GM19324 (cell line): ENCODE results near the gene NSUN4.
"Not testable (repeated sequence)": the region's sequence is repeated elsewhere in the genome, so short reads cannot be mapped to it uniquely, and the experiment has no call there.

Experiments
- ATAC-seq: cut with Tn5 transposase; IDR thresholded peaks from one replicate; pipeline ENCODE4 v1.9.1; 2021; ENCODE audit warnings: mild to moderate bottlenecking, moderate library complexity; ENCODE audit not compliant: unreplicated experiment, low FRiP score

NSUN4 gene

GRCh38 chr1:46325285-46326076 lies 15.1 kb upstream of the NSUN4 start:
- ATAC-seq: not testable (repeated sequence)

- ATAC-seq: not testable (repeated sequence)
Observed at GRCh38 chr1:46328182-46328581, 12.4 kb upstream of the NSUN4 start.

DNA sequence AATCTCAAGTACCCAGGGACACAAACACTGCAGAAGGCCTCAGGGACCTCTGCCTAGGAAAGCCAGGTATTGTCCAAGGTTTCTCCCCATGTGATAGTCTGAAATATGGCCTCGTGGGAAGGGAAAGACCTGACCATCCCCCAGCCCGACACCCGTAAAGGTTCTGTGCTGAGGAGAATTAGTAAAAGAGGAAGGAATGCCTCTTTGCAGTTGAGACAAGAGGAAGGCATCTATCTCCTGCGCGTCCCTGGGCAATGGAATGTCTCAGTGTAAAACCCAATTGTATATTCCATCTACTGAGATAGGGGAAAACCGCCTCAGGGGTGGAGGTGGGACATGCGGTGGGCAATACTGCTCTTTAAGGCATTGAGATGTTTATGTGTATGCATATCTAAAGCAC lies 10.8 kb upstream of the NSUN4 start:
- not testable (repeated sequence) for ATAC-seq

- not testable (repeated sequence) for ATAC-seq
Observed at GRCh38 chr1:46330381-46330780, 10.2 kb upstream of the NSUN4 start.

- peak; percentile 40 for ATAC-seq
Observed at GRCh38 chr1:46331786-46332540, 8.6 kb upstream of the NSUN4 start.

- no peak for ATAC-seq
Observed at GRCh38 chr1:46333300-46334029, 7.1 kb upstream of the NSUN4 start.

GRCh38 chr1:46334030-46334384 lies 6.6 kb upstream of the NSUN4 start:
- no peak for ATAC-seq

- ATAC-seq: no peak
Observed at GRCh38 chr1:46335081-46335480, 5.5 kb upstream of the NSUN4 start.

DNA sequence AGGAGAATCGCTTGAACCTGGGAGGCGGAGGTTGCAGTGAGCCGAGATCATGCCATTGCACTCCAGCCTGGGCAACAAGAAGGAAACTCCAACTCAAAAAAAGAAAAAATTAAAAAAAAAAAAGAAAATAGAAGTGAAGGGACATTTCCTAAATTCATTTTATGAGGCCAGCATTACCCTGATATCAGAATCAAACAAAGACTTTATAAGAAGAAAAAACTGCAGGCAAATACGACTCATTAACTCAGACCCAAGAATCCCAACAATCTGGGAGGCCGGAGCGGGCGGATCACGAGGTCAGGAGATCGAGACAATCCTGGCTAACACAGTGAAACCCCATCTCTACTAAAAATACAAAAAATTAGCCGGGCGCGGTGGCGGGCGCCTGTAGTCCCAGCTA lies 3.2 kb upstream of the NSUN4 start:
- not testable (repeated sequence) for ATAC-seq

DNA sequence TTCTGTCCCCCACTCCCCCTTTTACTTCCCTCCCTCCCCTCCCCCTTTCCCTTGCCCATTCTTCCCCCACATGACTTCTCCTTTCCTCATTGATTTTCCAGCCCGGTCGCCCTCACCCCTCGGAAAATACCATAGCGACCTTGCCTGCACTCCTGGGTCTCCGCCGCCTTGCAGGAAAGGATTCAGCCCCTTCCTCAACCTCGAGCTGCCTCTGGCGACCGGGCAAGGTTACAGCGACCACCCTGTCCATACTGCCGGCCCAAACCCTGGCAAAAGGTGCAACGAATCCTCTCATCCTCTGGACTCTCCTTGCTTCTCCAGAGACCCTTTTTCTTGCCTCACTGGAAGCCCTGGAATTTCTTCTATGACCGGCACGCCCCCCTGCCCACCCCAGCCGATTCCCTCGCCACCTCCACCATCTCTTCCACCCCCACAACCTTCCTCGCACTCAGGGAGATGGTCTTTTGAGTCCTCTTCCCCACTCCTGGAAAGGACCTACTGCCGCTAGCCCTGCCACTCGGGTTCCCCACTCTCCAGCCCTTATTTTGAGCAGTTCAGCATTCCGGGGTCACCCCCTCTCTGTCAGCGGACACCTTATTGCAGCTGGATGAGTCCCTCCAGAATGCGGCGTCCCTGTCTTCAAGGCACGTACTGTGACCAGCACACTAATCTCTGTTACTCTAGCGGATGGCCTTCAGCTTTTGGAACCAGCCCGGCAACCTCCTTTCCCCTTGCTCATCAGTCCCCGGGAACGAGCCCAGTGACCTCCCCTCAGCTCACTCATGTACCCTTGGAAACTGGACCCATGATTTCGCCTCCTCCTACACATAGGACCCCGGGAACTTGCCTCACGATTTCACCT lies 846 bp downstream of the NSUN4 start:
- no peak for ATAC-seq

GRCh38 chr1:46342084-46342656 lies 1.6 kb downstream of the NSUN4 start:
- ATAC-seq: no peak

GRCh38 chr1:46342677-46343350 lies 2.2 kb downstream of the NSUN4 start:
- no peak for ATAC-seq

- ATAC-seq: no peak
Observed at GRCh38 chr1:46343351-46343695, 2.7 kb downstream of the NSUN4 start.

DNA sequence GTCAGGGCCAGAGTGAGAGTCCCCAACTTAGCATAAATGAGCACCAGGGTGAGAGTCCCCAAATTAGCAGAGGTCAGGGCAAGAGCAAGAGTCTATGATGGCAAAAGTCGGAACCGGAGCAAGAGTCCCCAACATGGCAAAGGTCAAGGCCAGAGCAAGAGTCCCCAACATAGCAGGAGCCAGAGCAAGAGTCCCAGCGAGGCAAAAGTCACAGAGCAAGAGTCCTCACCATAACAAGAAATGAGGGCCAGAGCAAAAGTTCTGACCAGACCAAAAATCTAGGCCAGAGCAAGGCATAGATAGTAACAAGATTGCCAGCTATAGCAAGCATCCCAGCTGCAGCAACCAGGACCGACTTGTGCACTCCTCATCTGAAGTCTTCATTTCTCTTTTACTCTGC lies 3.1 kb downstream of the NSUN4 start:
- ATAC-seq: no peak

GRCh38 chr1:46344481-46344880 lies 3.9 kb downstream of the NSUN4 start:
- ATAC-seq: no peak

GRCh38 chr1:46345281-46345680 lies 4.7 kb downstream of the NSUN4 start:
- ATAC-seq: no peak

DNA sequence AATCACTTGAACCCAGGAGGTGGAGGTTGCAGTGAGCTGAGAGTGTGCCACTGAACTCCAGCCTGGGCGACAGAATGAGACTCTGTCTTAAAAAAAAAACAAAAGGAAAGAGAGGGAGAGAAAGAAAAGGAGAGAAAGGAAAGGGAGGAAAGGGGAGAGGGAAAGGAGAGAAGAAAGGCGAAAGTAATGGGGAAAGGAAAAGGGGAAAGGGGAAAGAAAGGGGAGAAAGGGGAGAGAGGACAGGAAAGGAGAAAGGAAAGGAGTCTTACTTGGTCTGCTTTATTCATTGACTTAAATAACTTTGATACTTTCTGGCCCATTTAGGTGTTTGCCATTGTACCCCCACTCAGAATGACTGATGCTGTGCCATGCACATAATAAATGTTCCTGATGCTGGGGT lies 11.8 kb downstream of the NSUN4 start:
- no peak for ATAC-seq

- ATAC-seq: not testable (repeated sequence)
Observed at GRCh38 chr1:46355920-46356319, 15.3 kb downstream of the NSUN4 start.

DNA sequence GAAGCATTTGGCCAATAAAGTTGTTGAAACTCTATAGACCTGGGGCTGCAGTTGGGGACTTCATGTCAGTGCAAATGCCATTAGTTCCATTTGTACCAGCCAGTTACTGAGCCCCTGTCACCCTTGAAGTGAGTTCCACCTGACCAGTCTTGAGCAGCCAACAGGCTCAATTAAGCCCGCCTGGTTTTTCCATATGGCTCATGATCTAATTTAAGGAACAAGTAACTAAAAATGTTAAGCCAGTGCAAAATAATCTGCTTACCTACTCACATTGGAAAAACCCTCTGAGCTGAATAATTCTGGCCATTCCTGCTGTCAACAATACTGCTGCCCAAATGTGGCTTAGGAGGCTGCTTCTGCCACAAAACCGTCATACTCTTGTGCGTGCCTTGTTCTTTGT lies 21.6 kb downstream of the NSUN4 start:
- no peak for ATAC-seq

- ATAC-seq: no peak
Observed at GRCh38 chr1:46363121-46363520, 22.5 kb downstream of the NSUN4 start.
